Stimulated activated CD4-positive, alpha-beta T cell treated with anti-CD3 and anti-CD28 coated beads, TNF-alpha, amount 100 ng/mL, for 4 hours (primary cell): ENCODE data around the gene ANKRD11.

Experiments
- DNase-seq, 3 experiments: peaks; one replicate each; pipeline ENCODE4 v3.0.0-alpha.2; 2020; ENCODE audit warnings: low read depth in 3 of 3

Gene ANKRD11

DNA sequence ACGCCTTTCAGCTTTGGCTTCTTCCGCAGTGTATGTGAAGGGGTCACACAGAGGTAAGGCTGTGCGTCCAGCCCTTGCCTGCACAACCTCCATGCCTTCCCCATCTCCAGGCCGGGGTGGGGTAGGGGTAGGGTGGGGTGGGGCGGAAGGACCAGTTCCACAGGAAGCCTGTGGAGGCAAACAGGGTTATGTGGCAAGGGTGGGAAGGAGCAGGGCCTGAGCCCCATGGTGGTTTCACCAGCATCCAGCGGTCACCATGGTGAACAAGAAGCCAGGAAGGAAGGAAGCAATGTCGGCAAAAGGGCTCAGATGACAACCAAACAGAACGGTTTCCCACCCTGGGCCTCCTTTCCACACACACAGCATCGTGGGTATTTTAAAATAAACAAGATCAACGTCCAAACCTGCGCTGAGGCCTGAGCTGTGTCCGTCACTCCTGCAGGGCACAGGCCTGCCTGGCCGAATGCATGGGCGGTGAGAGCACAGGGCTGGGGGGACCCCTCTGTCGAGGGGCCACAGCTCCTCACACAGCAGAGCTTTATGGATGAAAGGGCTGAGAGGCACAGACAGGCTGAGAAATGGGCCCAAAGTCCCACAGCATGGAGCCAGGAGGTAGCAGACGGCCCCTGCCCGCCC lies 192.3 kb downstream of the ANKRD11 start:
- no peak for DNase-seq

DNA sequence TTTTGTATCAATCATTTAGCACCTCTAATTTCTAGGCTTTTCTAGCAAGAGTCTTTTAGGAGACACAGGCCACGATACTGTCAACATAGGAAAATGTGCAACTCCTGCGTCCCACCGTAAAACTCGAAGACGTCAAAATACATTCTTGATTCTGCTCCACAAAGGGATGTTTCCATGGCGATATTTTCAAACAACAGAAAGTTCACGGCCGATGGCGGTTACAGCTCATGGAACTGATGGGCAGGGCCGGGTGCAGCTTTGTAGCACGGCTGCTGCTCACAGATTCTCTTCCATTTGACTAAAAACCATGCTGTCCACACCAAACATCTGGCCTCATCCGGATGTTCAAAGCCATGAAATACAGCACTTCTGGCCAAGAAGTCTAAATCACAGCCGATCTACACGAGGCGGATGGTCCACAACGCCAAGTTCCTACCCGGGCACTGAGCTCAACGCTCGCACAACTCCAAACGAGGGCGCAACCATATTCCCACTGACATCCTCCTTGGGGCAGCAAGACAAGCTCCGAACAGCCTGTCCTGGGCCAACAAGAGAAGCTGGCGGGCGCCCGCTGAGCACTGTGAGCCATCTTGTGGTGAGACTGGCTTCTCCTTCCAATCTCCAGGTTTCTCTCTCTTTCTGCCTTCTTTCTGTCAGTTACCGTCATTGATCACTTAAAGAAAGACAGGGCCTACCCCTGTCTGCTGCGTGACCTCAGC lies 193.0 kb downstream of the ANKRD11 start:
- no peak for DNase-seq

DNA sequence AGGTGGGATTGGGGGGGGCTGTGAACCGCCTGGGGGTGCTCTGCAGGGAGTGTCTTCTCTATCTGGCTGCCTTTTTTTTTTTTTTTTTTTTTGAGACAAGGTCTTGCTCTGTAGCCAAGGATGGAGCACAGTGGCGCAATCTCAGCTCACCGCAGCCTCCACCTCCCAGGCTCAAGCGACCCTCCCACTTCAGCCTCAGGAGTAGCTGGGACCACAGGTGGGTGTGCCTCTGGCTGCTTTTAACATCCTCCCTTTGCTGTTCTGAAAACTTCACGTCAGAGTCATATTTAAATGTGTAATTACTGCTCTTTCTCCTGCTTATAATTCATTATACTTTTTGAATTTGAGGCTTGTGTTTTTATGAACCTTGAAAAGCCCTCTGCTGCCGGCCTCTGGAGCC lies 194.4 kb downstream of the ANKRD11 start:
- no peak for DNase-seq

DNA sequence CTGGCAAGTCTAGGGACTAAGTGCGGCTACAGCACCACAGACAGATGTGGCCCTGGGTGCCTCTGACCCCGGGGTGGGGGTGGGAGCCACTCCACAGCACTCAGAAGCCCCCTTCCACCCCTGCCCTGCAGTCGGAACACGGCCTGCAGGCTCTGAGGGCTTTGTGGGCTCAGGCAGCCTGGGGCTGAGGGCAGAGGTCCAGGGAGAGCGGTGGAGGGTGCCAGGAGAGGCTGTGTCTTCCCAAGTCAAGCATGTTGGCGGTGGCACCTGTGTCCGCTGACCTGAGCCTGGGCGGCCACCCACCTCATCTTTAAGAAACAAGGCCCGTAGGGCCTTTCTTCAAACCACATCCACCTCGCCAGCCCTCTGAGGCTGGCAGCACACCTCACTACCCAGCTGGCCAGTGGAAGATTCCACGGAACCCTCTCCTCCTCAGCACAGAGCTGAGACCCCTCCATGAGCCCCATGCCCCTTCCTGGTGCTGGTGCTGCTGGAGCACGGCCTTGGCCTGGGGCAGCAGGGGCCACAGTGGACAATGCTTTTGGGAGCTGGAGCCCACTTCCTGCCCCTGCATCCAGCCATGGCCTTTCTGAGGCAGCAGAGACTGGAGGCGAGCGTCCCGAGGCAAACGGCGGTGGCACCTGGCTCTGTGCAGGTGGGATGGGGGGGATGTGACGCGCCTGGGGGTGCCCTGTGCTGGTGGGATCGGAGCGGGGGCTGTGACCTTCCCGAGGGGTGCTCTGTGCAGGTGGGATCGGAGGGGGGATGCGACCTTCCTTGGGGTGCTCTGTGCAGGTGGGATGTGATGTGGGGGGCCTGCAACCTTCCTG lies 195.1 kb downstream of the ANKRD11 start:
- no peak for DNase-seq

DNA sequence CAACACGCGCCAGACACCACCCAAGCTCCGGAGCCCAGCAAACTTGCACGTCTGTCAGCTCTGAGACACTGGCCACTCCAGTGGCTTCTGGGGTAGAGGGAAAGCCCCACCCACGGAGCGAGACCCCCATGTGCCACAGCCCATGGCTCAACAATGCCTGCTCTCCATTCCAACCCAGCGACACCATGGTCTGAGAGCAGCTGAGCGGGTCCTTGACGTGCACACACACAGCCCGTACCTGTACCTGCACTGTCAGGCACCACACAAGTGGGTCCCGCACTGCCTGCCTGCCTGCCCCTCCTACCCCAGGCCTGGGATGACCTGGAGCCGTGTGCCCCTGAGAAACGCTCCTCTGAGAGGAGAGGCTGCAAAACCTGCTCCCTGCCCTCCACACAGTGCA lies 195.9 kb downstream of the ANKRD11 start:
- no peak for DNase-seq

DNA sequence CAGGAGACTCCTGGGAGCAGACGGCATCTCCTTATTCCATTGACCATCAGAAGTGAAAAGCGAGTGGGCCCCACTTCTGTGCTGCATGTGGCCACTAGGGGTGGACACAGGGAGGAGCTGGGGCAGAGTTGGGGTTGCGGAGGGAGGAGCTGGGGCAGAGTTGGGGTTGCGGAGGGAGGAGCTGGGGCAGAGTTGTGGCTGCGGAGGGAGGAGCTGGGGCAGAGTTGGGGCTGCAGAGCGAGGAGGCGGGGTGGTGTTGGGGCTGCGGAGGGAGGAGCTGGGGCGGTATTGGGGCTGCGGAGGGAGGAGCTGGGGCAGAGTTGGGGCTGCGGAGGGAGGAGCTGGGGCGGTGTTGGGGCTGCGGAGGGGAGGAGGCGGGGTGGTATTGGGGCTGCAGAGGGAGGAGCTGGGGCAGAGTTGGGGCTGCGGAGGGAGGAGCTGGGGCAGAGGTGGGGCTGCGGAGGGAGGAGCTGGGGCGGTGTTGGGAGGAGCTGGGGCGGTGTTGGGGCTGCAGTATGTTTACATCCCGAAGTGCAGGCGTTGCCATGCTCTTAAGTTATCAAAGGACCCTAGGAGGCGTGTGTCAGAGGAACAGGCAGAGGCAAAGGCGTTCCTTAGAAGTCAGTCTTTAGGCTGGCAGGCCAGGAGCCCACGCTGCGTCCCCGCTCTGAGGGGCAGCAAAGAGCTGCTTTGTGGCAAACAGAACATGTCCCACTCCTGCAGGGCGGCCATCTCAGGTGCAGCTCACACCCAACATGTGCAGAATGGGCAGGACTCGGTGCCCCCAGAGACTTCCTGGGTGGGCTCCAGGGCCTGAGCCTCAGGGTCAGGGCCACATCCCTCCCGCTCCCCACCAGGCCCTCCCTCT lies 196.9 kb downstream of the ANKRD11 start:
- DNase-seq, result no peak

DNA sequence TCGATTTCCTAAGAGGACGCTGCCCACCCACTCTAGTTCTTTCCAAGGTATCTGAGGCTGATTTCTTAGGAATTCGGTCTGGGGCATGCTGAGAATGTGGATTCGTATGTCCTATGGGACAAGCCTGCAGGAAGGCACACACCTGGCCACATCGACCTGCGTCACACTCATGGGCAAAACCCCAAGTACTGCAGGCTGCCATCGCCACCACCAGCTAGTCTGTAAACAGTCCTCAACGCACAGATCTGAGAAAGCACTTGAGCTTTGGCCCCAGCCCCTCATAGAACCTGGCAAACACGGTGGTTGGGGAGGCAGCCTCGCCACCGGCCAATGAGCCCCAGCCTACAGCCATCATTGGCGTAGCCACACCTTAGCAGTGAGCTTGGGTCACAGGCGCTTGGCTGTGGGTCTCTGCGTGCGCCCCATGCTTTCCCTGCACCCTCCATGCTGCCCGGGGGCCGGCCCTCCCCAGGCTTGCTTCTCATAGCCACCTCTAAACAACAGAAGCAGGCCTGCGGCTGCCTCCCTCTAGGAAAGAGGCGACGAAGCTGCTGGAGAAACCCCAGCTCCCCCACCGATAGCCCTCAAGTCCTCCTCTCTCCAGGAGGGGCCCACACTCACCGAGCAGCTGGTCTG lies 197.8 kb downstream of the ANKRD11 start:
- no peak for DNase-seq

DNA sequence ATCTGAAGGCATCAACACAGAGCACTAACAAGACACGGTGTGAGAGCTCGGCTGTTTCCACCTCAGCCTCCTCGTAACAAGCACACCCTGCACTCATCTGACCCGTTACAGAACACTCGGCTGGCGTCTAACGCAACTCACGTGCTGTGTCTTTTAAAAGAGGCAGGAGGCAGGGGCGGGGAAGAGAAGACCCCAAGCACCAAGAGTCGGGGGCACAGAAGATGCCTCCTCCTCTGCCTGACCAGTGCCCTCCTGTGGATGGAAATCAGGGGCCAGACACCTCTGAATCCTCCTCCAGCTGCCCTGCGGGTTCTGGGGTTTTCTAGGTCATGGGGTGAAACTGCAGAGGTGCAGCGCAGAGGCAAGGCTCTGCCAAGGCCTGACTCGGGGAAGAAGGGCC lies 198.6 kb downstream of the ANKRD11 start:
- no peak for DNase-seq

DNA sequence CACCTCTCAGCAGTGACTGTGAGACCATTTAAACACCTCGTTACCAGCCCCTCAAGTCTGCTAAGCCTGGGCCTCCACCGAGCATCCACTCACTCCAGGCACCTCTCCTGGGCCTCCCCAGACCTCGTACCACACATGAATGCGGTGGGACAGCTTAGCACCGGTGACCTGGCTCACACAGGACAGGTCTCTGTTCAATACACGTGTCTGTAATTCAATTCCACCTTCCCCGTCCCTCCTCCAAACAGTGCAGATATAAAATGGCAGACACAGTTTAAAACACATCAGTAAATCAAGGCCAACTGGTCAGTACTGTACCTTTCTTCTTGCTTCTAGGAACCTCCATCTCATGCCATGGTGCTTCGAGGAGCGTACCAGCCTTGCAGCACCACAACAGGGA lies 199.0 kb downstream of the ANKRD11 start:
- no peak for DNase-seq

DNA sequence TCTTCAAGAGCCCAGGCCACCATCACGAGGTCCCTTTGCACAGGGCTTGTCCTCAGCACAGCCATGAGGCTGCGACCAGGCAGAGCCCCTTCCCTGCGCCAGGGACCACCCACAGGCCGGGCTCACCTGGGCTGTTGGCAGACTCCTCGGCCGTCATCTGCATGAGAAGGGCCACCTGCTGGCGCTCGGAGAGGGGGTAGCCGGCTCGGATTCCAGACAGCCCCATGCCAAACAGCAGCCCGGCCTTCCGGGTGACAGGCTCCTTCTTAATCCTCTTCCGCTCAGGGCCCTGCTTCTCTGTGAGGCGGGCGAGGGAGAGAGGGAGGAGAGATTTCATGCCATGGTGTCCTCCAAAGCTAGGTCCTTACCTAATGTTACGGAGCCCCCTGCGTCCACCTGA lies 199.5 kb downstream of the ANKRD11 start:
- DNase-seq, result no peak

DNA sequence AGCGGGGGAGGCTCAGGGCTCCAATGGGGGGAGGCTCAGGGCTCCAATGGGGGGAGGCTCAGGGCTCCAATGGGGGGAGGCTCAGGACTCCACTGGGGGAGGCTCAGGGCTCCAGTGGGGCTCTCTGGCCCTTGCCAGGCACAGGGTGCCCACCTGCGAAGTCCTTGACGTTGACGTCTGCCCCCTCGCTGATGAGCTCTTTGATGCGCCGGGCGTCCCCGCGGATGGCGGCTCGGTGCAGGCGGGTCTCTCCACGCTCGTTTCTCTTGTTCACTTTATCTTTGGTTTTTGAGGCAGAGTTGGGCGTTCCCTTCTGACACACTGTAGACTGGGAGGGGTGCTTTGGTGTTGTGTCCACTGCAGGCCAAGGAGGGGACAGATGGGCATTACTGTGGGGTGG lies 199.9 kb downstream of the ANKRD11 start:
- no peak for DNase-seq

DNA sequence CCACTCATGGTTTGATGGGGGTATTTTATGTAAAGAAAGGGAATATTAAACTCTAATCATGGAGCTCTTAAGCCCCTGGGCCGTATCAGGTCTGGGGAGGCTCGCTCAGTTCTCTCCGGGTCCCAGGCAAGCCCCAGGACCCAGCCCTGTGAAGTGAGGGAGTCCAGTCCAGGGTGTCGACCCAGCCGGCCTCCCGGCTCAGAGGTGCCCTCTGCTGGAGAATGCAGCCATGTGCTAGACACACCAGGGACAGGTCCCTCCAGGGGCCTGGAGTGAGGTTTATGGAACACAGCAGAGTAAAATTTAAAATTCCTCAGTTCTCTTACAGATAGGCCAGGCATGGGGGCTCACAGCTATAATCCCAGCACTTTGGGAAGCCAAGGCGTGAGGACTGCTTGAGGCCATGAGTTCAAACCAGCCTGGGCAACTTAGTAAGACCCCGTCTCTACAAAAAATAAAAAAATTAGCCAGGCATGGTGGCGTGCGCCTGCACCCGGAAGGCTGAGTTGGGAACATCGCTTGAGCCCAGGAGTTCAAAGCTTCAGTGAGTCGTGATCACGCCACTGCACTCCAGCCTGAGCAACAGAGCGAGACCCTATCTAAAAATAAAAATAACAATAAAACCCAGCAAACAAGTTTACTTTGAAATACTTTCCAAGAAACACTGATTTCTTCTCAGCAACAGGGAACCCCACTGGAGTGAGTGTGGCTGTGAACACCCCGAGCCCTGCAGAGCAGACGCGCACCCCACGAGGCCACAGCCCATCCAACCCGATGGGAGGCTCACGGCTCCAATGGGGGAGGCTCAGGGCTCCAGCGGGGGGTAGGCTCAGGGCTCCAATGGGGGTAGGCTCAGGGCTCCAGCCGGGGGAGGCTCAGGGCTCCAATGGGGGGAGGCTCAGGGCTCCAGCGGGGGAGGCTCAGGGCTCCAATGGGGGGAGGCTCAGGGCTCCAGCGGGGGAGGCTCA lies 200.6 kb downstream of the ANKRD11 start:
- DNase-seq, result peak; percentile 48 to 58 (median 58)

DNA sequence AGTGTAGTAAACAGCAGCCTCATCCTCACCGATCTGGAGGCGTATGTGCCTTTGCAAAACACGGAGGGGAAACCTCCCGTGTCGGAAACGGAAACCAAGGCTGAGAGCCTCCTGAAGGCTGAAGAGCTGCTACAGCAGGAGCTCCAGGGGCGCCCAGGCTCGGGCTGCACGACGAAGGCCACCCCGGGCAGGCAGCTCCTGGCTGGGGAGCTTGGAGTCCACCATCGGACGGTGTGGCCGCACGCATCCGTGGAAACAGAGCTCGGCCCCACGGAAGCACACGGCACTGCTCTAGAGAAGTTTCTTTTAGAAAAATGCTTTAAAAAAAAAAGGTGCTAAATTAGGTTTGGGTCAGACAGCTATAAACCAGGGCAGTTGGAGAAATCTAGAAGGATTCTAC lies 201.4 kb downstream of the ANKRD11 start:
- no peak for DNase-seq

DNA sequence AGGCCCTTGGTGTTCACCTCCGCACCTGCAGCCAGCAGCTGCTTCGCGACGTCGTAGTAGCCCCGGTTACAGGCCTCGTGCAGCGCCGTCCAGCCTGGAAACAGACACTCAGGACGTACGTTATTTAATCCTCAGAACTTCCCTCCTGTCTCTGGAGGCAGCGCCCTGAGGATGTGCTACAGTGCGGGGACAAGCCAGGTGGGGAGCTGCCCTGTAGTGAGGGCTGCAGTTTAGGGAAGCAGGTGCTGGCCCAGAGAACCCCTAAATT lies 201.8 kb downstream of the ANKRD11 start:
- no peak for DNase-seq

DNA sequence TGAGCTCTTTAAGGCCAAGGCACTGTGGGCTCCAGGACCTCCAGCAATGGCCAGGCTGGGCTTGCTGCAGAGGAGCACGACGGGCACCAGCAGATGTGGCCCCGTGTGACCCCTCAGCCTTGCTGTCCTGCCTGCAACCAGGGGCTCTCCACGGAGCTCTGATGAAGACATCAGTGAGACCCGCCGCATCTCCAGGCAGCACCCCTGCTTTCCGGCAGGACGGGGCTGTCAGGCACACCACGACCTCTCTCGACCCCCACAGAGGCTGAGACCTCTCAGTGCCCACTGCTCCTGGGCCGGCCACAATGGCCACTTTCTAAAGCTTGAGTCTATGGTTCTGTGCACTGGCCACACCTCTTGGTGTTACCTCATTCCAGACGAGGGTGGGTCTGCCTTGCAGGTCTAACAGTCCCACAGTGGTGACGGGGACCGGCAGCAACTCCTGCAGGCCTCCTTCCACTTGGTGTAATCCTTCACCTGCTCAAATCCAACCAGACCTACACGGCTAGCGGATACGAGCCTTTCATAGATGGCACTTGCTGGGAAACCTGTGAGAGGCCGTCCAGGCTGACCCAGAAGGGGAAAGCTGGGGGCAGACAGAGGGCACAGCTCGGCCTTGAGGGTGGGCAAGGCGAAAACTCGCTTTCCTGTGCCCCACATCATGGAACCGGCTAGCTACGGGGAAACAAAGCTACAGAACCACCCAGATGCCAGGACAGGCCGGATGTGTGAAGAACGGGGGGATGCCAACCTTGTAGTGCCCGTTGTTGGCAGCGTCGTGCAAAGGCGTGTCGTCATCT lies 202.4 kb downstream of the ANKRD11 start:
- DNase-seq, result no peak

DNA sequence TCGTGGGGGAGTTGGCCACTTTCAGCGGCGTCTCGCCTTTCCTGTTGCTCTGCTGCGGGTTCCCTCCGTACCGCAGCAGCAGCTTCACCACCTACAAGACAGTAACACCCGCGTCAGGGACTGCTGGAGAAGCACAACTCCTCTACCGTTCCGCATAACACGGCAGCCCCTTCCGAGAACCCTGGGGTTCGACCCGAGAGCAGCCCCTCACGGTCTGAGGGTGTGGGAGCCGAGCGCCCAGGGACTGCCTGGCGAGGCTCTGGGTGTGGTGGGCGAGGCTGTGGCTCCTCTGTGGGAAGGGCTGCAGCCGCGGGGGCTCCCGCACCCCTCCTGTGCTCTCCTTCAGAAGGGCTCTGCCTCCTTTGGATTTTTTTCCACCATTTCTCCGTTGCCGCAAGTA lies 204.3 kb downstream of the ANKRD11 start:
- DNase-seq, result no peak

DNA sequence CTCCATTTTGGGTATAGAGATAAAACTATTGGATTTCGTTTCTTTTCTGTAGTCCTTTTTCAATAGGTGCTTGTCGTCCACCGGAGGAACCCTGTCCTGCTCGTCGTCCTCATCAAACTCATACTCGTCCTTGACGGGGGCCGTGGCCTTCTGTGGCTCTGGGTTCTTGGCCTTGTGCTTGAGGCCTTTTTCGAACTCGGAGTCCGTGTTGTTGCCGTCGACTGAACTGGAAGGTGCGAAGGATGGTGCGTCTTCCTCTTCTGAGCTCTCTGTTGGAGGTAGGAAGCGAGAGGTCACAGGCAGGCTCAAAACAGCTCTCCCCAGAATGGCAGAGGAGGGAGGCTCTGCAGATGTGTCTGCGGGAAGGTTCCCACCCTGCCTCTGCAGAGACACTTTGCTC lies 205.0 kb downstream of the ANKRD11 start:
- DNase-seq, result no peak

DNA sequence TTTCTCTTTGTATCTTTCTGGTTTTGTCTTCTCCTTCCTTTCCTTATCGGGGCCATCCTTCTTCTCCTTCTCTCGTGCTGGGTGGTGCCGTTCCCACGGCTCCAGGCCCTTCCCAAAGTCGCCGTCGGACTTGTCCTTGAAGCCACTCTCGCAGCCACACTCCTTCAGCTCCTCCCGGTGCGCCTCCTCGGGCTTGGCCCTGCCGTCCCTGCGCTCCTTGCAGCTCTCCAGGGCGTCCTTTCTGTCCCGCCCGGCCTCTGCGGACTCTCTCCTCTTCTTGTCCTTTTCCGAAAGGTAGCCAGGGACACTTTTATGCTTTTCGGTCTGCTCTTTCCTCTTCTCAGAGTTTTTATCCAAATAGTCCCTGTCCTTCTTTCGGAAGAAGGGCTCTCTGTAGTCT lies 206.9 kb downstream of the ANKRD11 start:
- no peak for DNase-seq

DNA sequence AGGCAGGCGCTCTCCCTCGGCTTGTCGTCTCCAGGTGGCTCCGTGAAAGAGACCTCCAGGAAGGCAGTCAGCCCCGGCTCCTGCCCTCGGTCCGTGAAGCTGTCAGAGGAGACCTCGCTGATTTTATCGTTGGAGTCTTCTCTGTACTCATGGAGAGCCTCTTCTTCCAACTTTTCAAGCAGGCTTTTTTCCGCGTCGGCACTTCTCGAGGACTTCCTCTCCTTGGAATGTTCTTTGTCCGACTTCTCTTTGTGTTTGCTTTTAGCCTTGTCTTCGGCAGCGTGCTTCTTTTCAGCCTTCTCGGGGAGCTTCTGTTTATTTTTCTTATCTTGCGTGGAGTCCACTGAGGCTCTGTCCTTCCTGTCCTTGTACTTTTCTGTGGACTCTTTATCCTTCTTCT lies 207.8 kb downstream of the ANKRD11 start:
- no peak for DNase-seq

DNA sequence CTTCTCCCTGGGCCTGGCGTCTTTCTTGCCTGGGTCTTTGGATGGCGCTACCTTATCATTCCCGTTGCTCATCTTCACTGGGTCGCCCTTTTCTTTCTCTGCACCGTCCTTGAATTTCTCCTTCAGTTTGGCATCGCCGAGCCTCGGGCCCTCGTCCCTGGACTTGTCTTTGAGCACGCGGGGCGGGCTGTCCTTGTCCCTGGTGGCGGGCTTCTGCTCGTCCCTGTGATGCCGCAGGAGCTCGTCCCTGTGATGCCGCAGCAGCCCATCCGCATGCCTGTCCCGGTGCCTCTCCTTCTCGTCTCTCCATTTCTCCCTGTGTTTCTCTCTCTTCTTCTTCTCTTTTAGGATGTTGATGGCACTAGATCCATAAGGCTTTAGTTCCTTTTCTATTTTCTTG lies 208.5 kb downstream of the ANKRD11 start:
- DNase-seq, result no peak
